ENCODE results near the gene STOML1.
"Not testable (repeated sequence)": the region's sequence is repeated elsewhere in the genome, so short reads cannot be mapped to it uniquely, and the experiment has no call there.

Gene STOML1

GRCh38 chr15:73986055-73986775, 5.9 kb downstream of the STOML1 start:
- DNase-seq: no peak

- no peak for DNase-seq
Observed at GRCh38 chr15:73985101-73985873, 6.8 kb downstream of the STOML1 start.

- no peak for DNase-seq
Observed at GRCh38 chr15:73984208-73984979, 7.7 kb downstream of the STOML1 start.

DNA sequence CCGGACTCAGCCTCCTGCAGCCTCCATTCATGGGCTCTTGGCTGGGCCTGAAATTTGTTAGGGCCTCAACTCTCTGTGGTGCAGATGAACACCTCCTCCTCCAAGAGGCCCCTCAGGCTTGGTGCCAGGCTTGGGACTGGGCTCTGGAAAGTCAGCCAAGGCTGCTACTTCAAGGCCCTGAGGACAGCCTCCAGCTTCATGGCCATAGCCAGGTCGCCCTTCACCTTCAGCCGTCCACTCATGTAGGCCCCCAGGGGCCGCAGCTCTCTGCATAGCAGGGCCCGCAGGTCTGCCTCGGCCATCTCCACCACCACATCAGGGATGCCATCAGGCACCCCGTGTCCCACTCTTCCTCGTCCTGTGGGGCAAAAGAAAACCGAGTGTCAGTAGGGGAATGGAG, 8.3 kb downstream of the STOML1 start:
- DNase-seq: no peak

DNA sequence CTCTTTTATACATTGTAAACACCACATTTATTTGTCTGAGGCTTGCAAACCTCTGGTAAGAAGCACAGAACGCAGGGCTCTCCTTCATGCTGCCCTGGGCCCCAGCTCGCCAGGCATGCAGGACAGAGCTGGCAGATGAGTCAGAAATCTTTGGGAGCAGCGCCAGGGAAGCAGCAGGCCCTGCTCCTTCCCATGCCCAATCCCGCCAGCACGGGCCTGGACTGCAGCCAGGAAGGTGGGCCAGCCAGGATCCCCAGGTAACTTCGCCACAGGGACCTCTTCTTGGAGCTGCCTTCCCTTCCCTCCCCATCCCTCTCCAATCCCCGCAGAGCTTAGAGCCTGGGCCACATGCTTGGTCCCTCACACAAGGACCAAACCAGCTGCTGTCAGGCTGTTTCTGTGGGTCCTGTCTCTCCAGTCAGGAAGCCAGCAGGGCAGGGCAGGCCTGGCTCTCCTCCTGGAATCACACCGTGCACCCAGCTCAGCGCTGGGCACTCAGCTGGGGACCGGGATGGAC, 8.8 kb downstream of the STOML1 start:
- no peak for DNase-seq

DNA sequence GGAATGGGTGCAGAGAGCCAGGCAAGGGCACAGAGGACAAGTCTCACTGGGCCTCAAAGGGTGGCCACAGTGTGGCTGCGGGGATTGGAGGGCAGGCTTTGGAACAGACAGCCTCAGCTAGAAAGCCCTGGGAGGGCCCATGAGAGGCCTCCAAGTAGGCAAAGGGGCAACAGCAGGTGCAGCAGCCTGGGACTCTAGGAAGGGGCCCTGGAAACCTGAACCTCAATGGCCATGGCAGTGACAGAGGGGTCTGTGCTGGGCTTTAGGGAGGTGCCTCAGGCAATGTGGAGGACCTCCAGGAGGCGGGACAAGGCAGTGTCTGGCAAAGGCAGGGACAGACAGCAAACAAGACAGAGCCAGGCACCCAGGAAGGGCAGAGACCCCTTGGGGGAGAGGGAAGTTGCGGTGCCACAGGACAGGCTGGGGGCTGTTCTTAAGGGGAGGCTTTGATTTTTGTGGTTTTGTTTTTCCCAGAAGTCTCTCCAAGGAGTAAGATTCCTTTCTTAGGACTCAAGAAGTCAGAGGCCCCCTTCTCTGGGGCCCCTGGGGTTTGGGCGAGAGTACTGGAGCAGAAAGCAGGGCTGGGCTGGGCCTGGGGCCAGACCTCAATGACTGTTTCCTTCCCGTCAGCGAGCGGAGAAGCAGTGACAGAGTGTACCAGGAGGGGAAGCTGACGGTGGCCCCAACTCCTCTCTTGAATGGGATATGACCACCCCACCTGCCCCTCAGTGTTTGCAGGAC, 9.7 kb downstream of the STOML1 start:
- DNase-seq: no peak

DNA sequence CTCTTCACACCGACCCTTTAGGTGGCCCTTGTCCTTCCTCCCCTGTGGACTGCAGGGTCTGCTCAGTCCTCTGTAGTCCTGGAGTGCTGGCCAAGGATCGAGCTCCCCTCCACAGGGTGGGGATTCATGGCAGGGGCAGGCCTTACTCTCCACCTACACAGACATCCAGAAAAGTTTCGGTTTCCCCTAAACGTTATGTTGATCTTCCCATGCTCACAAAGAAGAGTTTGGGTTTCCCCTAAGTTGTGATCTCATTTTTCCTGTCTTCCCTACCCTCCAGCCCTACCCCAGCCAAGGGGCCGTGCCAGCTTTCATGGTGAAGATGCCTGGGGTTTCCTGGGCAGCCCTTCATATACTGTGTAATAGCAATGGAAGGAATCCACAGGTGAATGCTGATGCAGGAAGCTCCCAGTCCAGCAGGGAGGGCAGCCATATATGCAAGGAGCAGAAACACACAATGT, 10.3 kb downstream of the STOML1 start:
- DNase-seq: no peak

- no peak for DNase-seq
Observed at GRCh38 chr15:73979636-73980035, 12.5 kb downstream of the STOML1 start.

GRCh38 chr15:73978896-73979295, 13.2 kb downstream of the STOML1 start:
- DNase-seq: no peak

DNA sequence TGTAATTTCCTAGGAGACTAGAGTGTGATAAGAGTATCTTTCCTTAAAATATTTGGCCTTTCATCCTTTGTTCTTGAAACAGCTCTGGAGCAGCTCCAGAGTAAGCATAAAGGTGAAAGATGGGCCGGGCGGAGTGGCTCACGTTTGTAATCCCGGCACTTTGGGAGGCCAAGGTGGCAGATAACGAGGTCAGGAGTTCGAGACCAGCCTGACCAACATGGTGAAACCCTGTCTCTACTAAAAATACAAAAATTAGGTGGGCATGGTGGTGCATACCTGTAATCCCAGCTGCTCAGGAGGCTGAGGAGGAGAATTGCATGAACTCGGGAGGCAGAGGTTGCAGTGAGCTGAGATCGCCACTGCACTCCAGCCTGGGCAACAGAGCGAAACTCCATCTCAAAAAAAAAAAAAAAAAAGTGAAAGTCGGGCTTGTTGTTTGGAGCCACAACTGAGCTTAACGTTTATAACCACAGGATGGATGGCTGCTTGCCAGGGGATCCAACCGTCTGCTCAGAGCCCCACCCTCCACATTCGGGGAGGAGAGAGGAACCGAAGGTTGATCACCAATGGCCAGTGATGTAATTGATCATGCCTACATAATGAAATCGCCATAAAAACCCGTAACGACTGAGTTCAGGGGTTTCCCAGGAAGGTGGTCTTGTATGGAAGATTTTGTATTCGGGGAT, 16.5 kb downstream of the STOML1 start:
- DNase-seq: not testable (repeated sequence)

DNA sequence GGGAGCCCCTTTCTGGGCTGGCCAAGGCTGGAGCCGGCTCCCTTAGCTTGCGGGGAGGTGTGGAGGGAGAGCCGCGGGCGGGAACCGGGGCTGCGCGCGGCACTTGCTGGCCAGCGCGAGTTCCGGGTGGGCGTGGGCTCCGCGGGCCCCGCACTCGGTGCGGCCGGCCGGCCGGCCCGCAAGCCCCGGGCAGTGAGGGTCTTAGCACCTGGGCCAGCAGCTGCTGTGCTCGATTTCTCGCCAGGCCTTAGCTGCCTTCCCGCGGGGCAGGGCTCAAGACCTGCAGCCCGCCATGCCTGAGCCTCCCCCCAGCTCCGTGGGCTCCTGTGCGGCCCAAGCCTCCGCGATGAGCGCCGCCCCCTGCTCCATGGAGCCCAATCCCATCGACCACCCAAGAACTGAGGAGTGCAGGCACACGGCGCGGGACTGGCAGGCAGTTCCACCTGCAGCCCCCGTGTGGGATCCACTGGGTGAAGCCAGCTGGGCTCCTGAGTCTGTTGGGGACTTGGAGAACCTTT, 18.4 kb downstream of the STOML1 start:
- DNase-seq: not testable (repeated sequence)

DNA sequence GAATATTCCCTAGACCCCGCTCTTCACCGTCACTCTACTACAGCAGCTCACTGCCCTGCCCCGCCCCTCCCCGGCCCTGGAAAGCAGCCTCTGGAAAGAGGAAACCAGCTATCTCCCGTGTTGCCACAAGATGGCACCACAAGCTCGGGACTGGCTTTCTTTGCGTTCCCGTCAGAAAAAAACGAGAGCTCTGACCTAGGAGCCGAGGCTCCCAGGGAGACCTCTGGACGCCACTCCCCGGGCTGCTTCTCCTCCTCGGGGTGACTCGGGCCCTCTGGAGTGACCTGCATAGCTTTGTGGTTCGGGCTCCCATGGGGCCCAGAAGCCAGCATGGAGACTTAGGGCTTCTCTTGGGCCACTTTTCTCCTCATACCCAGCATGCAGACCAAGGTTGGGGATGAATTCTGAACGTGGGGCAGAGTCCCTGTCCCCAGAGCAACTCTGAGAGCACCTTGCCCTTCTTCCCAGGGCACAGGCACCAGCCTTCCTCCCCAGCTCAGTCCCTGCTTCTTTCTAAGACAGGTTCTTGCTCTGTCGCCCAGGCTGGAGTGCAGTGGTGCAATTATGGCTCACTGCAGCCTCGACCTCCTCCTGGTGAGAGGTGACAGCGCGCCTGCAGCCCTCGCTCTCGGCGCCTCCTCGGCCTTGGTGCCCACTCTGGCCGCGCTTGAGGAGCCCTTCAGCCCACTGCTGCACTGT, 19.0 kb downstream of the STOML1 start:
- DNase-seq: peak; percentile 58

GRCh38 chr15:73969151-73969759, 22.8 kb downstream of the STOML1 start:
- DNase-seq: no peak

DNA sequence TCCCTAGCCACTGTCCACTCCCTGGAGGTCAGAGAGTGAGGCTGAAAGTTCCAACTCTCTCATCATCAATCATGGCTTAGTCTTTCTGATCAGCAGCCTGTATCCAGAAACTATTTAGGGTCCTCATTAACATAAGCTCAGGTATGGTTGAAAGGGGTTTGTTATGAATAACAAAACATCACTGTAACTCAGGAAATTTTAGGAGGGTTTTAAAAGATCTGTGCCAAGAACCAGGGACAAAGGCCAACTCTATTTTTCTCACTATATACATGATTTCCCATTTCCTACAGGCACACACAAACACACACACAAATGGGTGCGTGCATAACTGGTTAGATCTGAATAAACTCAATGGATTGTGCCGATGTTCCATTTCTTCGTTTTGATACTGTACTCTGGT, 23.6 kb downstream of the STOML1 start:
- DNase-seq: no peak

DNA sequence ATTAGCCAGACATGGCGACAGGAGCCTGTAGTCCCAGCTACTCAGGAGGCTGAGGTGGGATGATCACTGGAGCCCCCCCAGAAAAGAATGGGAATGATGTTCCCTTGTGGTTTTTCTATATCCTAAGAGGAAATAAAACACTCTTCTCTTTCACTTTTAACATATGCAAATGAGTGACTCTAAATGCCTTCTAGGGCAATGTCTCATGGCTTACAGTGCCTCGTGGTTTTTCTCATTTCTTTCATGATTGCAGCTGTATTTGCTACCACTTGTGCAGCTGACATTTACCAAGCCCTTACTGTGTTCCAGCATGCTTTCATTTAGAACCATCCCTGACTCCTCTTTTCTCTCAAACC, 26.4 kb downstream of the STOML1 start:
- no peak for DNase-seq

DNA sequence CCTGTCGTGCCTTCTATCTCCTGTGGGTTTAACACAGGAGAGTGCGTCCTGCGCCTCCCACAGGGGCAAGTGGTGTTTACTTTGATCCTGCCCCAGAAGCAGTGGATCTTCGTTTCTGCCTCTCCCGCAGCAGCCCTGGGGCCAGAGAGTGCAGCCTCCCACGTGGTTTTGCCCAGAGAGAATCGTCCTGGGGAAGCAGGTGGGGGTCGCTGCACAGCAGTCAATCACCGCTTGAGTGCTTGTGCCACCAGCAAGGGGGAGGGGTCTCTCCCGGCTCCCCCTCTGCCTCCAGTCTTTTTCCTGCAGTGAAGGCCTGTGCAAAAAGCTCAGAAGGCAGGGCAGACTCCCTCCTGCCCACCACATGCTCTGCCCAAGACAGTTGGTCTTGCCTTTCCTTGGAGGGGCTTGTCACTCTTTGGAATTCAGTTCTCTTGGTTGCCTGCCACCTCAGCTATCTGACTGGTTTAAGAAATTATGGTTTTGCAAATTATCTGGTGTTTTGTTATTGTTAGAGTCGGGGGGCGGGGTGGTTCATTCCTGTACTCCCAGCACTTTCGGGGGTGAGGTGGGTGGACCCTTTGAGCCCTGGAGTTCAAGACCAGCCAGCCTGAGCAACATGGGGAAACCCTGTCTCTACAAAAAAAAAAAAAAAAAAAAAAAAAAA, 26.9 kb downstream of the STOML1 start:
- no peak for DNase-seq

DNA sequence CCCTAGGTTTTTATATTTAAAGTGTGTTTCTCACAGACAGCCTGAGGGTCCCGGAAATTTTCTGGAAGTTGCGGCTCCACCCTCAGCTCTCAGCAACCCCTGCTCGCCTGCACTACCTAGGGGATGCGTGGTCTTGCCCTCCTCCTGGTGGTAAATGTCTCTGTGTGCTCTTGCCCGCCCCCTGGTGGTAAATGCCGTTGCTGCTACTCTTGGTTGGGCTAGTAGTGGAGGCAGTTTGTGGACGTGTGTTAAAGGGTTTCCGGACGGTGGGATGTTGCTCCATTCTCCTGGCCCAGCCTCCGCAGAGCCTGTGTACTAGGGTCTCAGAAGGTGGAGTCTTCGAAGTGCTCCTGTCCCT, 27.4 kb downstream of the STOML1 start:
- peak; percentile 29 for DNase-seq

DNA sequence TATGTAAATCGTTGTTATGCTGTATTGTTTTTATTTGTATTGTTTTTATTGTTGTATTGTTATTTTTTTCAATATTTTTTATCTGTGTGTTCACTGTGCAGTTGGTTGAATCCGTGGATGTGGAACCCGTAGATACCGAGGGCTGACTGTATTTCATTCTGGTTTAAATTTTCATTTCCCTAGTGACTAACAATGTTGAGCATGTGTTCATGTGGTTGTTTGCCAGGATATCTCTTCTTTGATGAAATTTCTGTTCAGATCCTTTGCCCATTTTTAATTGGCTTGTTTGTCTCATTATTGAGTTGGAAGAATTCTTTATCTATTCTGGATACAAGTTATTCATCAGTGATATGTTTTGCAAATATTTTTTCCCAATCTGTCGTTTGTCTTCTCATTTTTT, 29.7 kb downstream of the STOML1 start:
- DNase-seq: no peak

DNA sequence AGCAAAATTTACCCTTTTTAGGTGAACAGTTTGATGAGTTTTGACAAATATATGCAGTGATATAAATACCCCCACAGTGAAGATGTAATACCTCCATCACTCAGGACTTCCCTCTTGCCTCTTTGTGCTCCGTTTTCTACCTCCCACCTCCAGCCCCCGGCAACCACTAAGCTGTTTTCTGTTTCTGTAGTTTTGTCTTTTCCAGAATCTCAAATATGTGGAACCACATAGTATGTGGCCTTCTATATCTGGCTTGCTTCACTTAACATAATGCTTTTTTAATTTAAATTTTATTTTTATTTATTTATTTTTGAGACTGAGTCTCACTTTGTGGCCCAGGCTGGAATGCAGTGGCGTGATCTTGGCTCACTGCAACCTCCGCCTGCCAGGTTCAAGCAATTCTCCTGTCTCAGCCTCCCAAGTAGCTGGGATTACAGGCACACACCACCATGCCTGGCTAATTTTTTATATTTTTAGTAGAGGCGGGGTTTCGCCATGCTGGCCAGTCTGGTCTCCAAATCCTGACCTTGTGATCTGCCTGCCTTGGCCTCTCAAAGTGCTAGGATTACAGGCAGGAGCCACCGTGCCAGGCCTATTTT, 31.5 kb downstream of the STOML1 start:
- not testable (repeated sequence) for DNase-seq

DNA sequence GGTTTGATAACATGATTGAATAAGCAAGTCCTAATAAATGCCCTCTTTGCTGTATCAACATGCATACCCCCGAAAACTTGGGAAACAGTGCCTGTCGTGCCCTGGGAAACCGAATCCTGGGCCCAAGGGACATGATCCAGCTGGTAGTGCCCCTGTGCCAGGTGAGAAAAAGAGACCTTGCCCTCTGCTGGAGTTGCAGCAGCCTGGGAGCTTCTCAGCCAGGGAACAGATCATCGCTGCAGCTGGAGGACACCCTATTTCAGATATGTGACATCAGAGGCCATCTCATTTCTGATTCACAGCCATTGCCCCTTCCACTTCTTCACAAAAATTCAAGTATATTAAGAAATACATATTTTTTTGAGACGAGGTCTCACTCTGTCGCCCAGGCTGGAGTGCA, 32.3 kb downstream of the STOML1 start:
- DNase-seq: no peak
